ENCODE results near the gene ADAMTS2.

DNA sequence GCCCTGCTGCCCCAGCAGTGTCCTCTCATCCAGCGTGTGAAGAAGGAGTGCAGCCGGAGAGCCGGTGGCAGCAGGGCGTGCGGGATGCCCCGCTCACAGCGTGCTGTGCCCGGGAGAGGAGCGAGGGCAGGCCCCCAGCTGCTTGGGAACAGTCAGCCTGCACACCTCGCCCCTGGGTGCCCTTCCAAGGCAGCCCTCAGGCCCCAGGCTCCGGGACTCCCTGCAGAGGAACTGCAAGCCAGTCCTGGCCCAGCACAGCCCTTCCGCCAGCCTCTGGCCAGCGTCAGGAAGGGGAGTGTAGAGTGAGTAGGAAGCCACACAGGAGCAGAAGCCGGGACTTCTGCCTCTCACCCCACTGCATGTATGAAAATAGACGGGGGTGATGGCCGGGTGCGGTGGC lies 43.5 kb downstream of the ADAMTS2 start:
- TF ChIP-seq, protein P1, sequence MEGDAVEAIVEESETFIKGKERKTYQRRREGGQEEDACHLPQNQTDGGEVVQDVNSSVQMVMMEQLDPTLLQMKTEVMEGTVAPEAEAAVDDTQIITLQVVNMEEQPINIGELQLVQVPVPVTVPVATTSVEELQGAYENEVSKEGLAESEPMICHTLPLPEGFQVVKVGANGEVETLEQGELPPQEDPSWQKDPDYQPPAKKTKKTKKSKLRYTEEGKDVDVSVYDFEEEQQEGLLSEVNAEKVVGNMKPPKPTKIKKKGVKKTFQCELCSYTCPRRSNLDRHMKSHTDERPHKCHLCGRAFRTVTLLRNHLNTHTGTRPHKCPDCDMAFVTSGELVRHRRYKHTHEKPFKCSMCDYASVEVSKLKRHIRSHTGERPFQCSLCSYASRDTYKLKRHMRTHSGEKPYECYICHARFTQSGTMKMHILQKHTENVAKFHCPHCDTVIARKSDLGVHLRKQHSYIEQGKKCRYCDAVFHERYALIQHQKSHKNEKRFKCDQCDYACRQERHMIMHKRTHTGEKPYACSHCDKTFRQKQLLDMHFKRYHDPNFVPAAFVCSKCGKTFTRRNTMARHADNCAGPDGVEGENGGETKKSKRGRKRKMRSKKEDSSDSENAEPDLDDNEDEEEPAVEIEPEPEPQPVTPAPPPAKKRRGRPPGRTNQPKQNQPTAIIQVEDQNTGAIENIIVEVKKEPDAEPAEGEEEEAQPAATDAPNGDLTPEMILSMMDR (conservative IDR thresholded peaks at IDR 0.05 in 1 of 2, IDR thresholded peaks at IDR 0.05 in 1 of 2; ENCODE audit: low read depth in 1 of 2, low read length in 2 of 2): no peak
- TF ChIP-seq EZH2 (IDR thresholded peaks at IDR 0.05; ENCODE audit: low read length, missing control alignments): no peak
